GDM1 (cell line): ENCODE data around the gene COX7A2.
A peak's percentile ranks its signal among the peaks of the same experiment; 100 is the strongest.

Experiments used
- DNase-seq: peaks from one replicate; lab custom pipeline; 2025; lab: John Stamatoyannopoulos, UW

The COX7A2 gene

DNA sequence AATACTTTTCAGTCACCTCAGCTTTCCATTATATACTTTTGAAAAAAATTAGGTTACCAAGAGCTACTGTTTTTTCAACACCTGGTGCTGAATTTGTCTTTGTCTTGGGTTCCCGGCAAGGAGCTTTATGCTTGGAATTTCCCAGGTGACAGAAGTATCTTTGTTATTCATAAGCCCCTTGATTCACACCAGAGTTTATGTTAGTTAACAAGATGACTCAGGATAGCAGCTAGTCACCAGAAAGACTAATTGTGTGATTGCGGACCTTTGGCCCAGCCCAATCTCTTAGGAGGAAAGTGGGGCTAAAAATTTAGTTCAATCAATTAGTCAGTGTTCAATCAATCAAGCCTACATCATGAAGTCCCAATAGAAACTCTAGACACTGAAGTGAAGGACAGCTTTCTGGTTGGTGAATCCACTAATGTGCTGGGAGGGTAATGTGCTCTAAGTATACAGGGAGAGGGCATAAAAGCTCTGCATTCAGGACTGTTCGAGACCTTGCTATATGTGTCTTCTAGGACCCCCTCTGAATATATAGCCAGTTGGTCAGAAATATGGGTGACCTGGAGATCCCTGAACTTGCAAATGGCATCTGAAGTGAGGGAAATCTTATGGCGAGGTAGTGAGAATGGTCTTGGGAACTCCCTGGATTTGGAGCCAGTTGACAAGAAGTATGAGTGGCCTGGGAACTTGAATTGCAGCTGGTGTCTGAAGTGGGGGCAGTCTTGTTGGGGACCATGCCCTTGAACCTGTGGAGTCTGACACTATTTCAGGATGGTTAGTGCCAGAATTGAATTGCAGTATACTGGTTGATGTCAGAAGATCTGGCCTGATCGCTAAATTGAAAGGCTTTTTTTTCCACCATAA lies 24.8 kb upstream of the COX7A2 start:
- no peak for DNase-seq

DNA sequence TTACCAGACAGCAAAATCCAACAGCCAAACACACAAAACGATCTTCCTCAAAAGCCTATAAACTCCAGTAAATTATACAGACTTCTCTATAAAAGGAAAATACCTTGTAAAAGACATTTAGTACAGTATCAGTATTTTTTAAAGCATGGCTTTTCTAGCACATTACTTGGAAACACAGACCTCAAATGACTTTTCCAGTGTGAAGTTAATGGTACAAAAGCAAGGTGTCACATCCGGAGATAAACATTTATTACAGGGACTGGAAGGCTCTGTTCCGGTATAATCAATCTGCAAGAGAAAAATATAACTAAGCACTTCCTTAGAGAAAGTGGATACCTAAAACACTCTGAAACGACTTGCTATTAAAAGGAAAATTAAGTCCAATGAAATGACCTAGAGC lies 23.9 kb upstream of the COX7A2 start:
- no peak for DNase-seq

DNA sequence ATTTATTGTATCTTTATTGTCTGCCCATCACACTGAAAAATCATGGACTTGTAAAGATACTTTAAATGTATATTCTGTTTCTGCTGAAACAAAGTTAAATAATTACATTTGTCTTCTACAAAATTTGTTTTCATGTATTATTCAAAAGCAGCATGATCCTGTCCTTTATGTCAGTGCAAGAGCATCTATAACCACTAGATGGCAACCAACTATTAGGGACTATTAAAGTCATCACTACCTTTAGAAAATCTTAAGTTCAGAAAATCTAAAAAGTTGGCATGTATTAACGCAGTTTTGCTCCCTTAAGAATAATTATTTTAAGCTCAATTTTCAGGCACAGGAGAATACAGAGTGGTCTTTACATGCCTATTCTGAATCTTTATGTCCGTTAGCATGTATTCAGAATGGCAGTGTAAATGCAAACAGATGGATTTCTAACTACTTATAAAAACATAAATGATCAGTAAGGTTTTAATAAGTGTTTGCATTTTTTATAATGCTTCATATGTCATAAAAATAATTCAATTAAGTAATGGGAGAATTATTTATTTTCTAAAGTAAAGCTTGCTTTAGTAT lies 23.2 kb upstream of the COX7A2 start:
- peak; percentile 25 for DNase-seq

DNA sequence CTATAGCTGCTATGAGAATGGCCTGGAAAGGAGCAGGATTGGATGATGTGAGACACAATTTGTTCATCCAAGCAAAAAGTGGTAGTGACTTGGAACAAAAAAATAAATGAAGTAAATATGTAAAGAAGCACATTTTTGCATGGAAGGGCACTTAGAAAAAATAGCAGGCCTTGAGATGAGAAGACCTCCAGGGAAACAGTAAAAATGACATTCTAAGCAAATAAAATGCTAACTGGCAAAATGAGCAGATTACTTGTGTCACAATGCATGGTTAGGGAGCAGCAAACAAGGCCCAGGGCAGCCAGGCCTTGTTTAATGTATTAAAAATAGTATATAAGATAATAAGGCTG lies 19.8 kb upstream of the COX7A2 start:
- no peak for DNase-seq

DNA sequence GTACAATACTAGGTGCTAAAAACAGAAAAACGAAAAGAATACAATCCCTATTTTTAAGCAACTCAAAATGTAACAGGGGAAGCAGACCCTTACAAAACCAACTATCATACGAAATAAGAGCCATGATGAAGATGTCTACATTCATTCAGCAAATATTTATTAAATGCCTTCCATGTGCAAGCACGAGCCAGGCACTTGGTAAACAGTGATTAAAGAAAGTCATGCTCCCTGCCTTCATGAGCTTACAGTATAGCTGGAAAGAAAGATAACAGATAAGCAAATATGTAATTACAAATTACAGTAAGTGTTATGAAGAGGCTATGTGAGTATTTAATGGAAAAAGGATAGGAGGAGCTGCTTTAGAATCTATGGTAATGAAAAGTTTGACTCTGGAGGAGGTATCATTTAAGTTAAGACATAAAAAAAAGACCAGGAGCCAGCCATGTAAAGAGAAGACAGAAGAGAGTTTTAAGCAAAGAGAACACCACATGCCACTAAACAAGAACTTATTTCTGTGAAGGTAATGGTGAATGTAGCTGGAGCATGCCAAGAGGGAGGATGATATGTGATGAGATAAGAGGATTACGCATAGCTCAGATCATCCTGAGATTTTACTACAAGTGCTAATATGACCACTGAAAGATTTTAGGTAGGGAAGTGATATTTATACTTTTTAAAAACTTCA lies 19.3 kb upstream of the COX7A2 start:
- no peak for DNase-seq

DNA sequence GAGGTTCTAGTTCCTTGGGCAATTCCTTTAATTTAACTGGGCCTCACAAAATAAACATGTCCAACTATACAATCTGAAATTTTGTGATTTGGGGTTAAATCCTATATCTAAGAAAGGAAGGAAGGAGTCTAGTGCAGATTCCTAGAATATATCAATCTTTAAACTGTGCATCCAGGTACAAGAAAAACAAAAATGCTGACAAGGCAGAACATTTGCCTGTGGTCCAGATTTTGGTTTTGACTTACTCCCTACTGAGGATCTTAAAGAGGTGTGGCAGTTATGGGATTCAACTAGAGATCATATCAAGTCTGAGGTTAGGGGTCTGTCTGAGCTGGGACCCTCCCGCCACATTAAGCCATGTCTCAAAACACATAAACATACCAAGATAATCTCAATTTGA lies 17.7 kb upstream of the COX7A2 start:
- no peak for DNase-seq

DNA sequence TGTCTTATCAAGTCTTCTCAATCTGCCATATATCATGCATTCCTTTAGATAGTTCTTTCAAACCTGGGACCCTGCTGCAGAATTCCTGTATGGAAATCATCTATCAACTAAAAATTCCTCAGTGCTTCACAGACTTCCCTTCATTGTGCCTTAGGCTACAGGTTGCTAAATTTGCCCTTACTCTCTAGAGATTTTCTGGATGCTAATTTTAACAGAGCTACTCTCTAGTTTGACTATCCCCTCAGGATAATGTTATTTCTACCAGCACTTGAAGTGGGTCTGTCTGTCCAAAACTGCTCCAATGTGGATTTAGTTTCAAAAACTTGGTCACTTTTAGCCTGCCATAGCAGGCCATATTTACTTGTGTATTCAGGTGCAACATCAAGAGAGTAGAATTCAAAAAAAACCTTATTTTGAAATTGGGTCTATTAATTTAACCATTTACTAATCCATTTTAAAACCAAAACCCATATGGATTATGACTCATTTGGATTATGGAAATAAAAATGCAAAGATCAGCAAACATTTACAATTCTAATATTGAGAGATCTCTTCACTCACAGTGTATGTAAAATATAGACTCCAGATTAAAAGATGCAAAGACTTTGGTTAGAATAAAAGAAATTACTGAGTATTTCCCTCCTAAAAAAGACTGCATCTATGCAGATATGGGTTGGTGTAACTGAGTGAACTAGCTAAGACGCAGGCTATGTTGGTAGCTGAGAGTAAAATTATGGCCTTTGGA lies 13.9 kb upstream of the COX7A2 start:
- no peak for DNase-seq

DNA sequence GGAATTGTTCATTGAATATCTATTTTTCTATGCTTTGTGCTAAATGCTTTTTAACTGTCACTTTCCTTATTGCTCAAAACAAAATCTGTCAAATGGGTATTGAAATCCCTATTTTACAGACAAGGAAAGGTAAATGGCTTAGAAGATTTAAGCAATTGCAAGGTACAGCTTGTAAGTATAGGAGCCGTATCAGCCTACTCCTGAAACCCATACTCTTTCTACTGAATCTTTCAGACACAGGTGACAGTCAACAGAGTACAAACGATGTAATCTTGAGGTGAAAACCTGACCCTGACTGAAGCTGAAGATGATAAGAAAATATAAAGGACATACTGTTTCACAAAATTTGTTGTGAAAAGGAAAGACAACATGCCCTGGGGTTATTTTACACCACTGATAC lies 7.0 kb upstream of the COX7A2 start:
- DNase-seq: no peak

DNA sequence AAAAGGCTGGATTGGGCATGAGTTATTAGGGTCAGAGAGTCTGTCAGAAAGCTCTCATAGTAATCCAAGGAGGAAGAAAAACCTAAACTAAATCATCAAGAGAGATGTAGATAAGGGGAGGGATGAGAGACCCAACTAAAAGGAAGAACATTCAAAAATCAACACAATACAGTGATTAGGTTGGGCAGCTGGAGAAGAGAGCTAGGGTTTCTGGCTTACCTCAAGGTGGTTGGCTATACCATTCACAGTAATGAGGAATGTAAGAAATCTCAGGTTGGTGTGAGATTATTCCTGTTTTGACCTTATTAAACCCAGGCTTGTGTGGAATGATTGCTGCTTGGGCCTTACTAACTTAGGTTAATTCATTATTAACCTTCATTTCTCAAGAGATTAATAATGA lies 6.2 kb upstream of the COX7A2 start:
- DNase-seq: no peak

DNA sequence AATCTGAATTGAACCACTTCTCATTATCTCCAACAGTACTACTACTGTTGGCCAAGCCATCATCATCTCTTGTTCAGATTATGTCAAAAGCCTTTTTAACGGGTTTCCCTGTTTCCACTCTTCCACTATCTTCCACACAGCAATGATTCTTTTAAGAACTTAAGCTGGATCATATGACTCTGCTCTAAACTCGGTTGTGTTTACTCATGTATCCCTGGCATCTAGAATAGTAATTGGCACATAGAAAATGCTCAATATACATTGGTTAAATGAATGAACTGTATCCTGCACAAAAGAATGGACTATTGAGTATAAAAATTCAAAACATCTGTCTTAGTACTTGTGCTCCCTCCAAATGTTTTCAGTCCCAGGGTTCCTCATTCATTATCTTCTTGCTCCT lies 2.8 kb upstream of the COX7A2 start:
- no peak for DNase-seq

DNA sequence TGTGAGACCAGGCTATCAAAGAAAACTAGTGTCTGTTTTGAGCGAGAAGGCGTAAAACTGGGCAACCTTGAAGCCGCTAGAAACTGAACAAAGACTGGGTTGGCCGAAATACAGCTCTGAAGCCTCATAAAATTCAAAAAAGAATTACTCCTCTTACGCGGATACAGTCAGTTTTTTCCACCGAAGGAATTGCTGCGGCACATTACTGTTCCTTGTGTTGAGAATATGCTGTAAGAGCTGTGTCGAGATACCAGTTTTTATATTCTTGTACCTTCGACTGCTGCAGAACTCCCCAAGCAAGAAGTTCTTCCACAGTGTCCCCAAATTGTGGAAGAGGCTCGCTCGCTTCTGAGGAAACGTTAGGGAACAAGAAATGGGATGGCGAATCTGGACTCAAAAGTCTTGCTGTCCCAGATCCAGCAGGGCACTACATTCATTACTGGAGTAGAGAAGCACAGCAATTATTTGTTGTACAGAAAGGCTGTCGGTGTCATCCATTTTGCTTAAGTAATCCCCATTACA lies 523 bp upstream of the COX7A2 start:
- DNase-seq: no peak

DNA sequence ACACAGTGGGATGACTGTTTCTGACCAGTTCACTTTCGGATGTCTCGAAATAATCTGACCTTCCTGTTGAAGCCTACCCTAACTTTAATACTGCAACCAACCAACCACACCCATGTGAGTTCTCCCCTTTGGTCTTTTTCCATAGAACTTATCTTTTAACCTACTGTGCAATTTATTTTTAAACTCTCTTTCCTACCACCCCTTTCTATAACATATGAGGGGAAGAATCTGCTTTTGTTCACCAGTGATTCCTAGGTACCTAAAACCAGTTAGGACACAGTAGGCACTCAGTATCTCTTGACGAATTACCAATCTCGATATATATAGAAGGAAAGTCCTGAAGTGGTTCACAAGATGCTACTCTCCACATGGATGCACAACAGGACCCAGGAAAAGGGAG lies 7.0 kb downstream of the COX7A2 start:
- no peak for DNase-seq

DNA sequence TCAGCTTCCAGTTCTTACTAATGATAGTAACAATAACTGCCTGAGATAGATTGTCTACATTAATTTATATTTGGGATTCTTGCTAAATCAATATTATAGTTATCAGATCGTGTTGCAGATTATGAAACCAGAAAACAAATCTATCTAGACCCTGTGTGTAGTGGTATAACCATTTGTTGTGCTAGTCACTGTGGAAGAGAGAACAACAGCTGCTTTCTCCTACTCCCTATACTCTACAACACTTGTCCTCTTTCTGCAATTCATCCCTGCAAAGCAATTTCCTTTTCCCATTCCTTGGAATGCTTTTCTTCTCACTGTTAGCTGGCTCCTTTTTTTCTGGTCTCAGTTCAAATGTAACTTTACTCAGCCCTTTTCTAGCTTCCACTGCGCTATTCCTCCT lies 8.3 kb downstream of the COX7A2 start:
- no peak for DNase-seq

DNA sequence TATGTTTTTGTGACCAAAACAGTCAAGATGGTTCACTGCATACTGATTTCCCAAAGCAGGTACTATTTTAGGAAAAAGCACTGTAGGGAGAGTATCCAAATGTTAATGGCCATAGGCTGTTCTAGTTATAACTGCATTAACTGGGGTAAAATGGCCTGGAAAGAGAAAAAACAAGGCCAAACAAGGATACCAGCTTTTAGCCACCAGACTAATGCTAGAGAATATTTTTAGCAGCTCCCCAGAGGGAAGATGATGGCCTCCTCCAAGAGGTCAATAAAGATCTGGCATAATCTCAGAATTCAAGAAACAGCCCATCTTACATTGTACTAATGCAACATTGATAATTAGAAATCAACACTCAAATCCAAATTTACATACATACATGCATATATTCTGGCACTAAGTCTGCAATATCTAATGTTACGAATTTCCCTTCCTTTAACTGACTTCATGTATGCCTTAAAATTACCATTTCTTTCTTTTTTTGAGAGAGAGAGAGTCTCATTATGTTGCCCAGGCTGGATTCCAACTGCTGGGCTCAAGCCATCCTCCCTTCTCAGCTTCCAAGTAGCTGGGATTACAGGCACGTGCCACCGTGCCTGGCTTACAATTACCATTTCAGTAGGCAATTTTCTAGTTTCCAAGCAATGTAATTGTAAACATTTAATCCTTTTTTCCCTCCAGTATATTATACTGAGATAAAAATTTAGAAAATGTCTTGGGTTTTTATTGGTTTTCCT lies 9.3 kb downstream of the COX7A2 start:
- DNase-seq: no peak

DNA sequence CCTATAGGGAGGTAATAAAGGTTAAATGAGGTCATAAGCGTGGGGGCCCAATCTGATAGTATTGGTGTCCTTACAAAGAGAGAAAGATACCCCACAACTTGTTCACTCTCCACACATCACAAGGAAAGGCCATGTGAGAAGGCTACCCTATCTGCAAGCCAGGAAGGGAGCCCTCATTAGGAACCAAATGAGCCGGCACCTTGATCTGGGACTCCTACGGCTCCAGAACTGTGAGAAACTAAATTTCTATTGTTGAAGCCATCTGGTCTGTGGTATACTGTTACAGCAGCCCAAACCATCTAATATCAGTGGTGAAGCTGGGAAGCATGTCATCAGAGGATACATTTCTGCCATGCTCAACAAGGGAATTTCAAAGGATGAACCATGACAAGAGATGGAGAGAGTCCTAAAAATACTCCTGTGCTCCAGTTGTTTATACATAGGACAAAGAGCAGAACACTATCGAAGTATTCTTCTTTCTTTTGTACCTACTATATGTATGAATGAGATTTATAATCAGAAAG lies 10.4 kb downstream of the COX7A2 start:
- no peak for DNase-seq

DNA sequence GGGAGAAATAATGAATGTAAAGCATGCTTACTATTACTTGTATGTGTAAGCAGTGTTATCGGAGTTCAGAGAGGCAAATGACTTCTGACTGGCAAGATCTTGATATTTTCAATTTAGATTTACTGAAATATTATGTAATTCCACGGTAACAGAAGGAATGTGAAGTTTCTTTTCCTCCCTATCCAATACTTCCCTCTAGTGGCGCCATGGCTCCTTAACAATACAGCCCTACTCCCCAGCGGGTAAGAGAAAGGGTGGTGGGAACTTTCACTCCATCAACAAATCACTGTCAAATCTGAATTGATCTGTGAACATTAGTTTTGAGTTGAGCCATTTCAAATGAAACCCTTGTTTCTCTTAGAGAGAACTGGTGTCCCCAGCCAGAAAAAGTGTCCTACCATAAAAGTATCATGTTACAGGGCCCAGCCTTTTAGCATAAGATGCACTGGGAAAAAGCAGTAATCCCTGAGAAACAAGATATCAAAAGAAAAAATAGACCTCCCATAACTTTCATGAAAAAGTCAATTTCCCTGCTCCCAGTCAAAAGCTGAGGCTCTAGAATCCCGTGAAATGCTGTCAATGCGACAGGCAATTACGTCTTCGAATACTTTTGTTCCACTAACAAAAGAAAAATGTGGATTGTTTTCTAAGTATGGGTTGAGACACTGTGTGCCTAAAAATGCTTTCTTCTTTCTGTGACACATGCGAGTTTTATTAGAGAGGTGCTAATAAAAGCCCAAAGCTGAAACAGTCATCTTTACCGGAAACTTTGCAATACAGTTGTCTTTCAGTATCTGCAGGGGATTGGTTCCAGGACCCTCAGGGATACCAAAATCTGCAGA lies 12.9 kb downstream of the COX7A2 start:
- DNase-seq: no peak

DNA sequence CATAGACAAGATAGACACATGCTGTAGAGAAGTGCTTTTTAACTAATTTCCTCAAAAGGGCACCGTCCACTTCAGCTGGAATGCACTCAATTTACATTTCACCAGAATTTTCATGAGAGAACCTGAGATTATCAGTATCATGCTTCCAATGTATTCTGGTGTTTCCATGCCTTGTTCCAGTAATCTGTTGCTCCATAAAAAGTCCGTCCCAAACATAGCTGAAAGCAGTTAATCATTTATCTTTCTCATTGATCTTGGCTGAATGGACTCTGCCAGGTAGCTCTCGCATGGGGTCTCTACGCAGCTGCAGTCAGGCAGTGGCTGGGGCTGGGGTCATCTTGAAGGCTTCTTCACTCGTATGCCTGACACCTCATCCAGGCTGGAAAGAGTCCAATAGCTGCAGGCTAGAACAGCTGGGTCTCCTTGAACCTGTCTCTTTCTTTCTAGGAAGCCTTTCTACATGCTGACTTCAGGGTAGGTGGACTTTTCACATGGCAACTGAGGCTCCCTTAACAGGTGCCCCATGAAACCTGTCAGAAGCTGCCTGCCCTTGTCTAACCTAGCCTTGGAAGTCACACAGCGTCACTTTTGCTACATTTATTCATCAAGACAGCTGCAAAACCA lies 19.2 kb downstream of the COX7A2 start:
- no peak for DNase-seq

DNA sequence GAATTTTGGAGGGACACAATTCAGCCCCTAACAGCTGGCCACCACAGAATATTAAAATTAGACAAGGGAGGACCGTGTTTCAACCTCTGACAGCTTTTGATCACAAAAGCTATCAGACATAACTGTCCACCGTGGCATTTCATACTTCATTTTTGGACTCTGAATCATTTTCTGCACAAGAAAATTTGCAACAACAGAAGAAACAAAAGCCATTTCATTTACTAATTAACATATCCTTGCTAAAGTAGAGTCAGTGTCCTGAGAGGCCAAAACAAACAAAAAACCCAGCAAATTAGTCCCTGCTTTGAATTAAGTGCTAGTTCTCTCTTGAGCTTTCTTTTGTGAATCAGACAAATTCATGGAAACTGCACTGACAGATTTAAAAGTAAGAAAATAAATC lies 20.2 kb downstream of the COX7A2 start:
- DNase-seq: no peak

DNA sequence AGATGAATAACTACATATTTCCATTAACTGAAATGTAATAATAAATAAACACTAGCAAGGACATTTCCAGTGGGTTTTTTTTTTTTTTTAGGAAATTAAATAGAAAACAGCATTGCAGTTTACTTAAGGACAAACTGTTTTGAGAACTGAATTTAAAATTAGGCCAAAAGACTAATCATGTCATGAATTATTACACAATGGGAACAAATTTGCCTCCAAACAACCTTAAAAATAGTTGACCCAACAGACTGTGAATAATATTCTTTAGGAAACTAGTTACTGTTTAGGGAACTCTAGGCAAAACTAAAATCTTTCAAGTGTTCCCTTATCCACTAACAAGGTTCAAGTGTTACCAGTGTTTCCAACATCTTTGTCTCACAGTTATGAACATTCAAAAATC lies 21.3 kb downstream of the COX7A2 start:
- no peak for DNase-seq

DNA sequence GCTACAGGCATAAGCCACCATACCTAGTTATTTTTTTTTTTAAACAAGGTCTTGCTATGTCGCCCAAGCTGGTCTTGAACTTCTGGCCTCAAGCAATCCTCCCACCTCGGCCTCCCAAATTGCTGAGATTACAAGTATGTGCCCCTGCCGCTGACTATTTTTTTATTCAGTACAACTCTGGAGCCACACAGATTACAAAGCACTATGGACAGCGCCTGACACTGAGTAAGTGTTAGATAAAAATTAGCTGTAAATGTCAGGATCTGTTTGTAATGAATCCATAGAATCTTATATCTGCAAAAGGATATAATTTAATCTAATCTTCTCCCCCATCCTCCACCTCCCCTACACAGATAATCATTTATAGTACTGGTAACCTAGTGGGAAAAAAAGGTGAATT lies 22.5 kb downstream of the COX7A2 start:
- no peak for DNase-seq
